Measurements from ENCODE around the gene ANAPC7.
A peak's percentile ranks its signal among the peaks of the same experiment; 100 is the strongest.

Gene ANAPC7

GRCh38 chr12:110339184-110339952 lies 64.1 kb downstream of the ANAPC7 start:
- Histone ChIP-seq H2AFZ (ENCODE audit: low read depth, low read length) (no peak overlapping the region), H3K27ac (ENCODE audit: low read length) (no peak overlapping the region), H3K79me2 (ENCODE audit: insufficient read depth, low read length) (peaks cover 3% of the 10 kb centered on the region; the same call in 1 of the 2 replicates), H3K9me3 (ENCODE audit: insufficient read depth, low read length, severe bottlenecking) (no peaks in the 10 kb centered on the region), H3K4me3 (ENCODE audit: low read depth in 1 of 2, low read length in 2 of 2) (no peak overlapping the region), H3K36me3 (ENCODE audit: insufficient read depth, low read length) (peaks cover 100% of the 10 kb centered on the region), H4K20me1 (ENCODE audit: insufficient read depth, low read length) (peaks cover 12% of the 10 kb centered on the region; the same call in 1 of the 2 replicates), H3K4me1 (ENCODE audit: insufficient read depth, low read length) (no peaks in the 10 kb centered on the region), H3K9ac (ENCODE audit: low read depth, low read length) (no peak overlapping the region), H3K27me3 (ENCODE audit: insufficient read depth, low read length, poor library complexity) (no peaks in the 10 kb centered on the region), H3K4me2 (ENCODE audit: insufficient read depth, low read length) (no peak overlapping the region)
- TF ChIP-seq EZH2 (IDR thresholded peaks at IDR 0.05; ENCODE audit: borderline replicate concordance, low read depth, low read length, severe bottlenecking) (no peak), CTCF (IDR thresholded peaks at IDR 0.05; ENCODE audit: borderline replicate concordance, extremely low read depth, low read length, poor library complexity, severe bottlenecking) (no peak)
- DNase-seq (no peak), ATAC-seq (ENCODE audit: insufficient read depth, low read depth) (no peak)

DNA sequence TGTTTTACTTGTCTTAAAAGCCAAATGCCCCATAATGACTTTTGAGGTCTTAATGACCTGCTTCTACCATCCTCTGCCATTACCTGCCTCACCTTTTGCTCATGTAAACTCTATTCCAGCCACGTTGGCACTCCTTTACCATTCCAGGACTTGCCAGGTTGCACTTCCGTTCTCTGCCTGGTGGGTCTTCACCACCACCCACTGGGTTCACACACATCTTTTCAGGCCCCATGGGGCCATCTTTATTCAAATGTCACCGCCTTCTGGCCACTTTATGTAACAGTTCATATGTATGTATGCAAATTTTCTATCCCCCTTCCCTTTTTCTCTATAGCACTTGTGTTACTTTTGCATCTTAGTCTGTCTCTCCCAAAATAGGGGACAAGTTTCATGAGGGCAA lies 64.8 kb downstream of the ANAPC7 start:
- Histone ChIP-seq H3K4me2 (ENCODE audit: insufficient read depth, low read length) (no peak overlapping the region), H3K27ac (ENCODE audit: low read length) (no peak overlapping the region)
- ATAC-seq (ENCODE audit: insufficient read depth, low read depth): peak; percentile 57; the same call in 1 of the 3 replicates

GRCh38 chr12:110337912-110338710 lies 65.4 kb downstream of the ANAPC7 start:
- Histone ChIP-seq H3K27ac (ENCODE audit: low read length) (no peak overlapping the region), H3K27me3 (ENCODE audit: insufficient read depth, low read length, poor library complexity) (no peaks in the 10 kb centered on the region), H3K79me2 (ENCODE audit: insufficient read depth, low read length) (peaks cover 5% of the 10 kb centered on the region; the same call in 1 of the 2 replicates), H3K4me2 (ENCODE audit: insufficient read depth, low read length) (no peak overlapping the region), H4K20me1 (ENCODE audit: insufficient read depth, low read length) (peaks cover 12% of the 10 kb centered on the region; the same call in 1 of the 2 replicates), H3K4me1 (ENCODE audit: insufficient read depth, low read length) (no peaks in the 10 kb centered on the region), H2AFZ (ENCODE audit: low read depth, low read length) (no peak overlapping the region), H3K9ac (ENCODE audit: low read depth, low read length) (no peak overlapping the region), H3K9me3 (ENCODE audit: insufficient read depth, low read length, severe bottlenecking) (no peaks in the 10 kb centered on the region), H3K36me3 (ENCODE audit: insufficient read depth, low read length) (peaks cover 100% of the 10 kb centered on the region), H3K4me3 (ENCODE audit: low read depth in 1 of 2, low read length in 2 of 2) (no peak overlapping the region)
- ATAC-seq (ENCODE audit: insufficient read depth, low read depth) (no peak), DNase-seq (no peak)
- TF ChIP-seq CTCF (IDR thresholded peaks at IDR 0.05; ENCODE audit: borderline replicate concordance, extremely low read depth, low read length, poor library complexity, severe bottlenecking) (no peak), EZH2 (IDR thresholded peaks at IDR 0.05; ENCODE audit: borderline replicate concordance, low read depth, low read length, severe bottlenecking) (no peak)

More for the DNA sequence above, 64.8 kb downstream of the ANAPC7 start:
- Histone ChIP-seq H3K36me3 (ENCODE audit: insufficient read depth, low read length) (peaks cover 100% of the 10 kb centered on the region), H3K9ac (ENCODE audit: low read depth, low read length) (no peak overlapping the region), H3K4me1 (ENCODE audit: insufficient read depth, low read length) (no peaks in the 10 kb centered on the region), H3K27me3 (ENCODE audit: insufficient read depth, low read length, poor library complexity) (no peaks in the 10 kb centered on the region), H3K79me2 (ENCODE audit: insufficient read depth, low read length) (peaks cover 3% of the 10 kb centered on the region; the same call in 1 of the 2 replicates), H4K20me1 (ENCODE audit: insufficient read depth, low read length) (peaks cover 12% of the 10 kb centered on the region; the same call in 1 of the 2 replicates), H2AFZ (ENCODE audit: low read depth, low read length) (no peak overlapping the region), H3K4me3 (ENCODE audit: low read depth in 1 of 2, low read length in 2 of 2) (no peak overlapping the region), H3K9me3 (ENCODE audit: insufficient read depth, low read length, severe bottlenecking) (no peaks in the 10 kb centered on the region)
- no peak for DNase-seq
- TF ChIP-seq CTCF (IDR thresholded peaks at IDR 0.05; ENCODE audit: borderline replicate concordance, extremely low read depth, low read length, poor library complexity, severe bottlenecking) (peak; percentile 33), EZH2 (IDR thresholded peaks at IDR 0.05; ENCODE audit: borderline replicate concordance, low read depth, low read length, severe bottlenecking) (no peak)
